ENCODE measurements around the gene C16orf87.
"Not testable (repeated sequence)": the region's sequence is repeated elsewhere in the genome, so short reads cannot be mapped to it uniquely, and the experiment has no call there.

C16orf87 gene

DNA sequence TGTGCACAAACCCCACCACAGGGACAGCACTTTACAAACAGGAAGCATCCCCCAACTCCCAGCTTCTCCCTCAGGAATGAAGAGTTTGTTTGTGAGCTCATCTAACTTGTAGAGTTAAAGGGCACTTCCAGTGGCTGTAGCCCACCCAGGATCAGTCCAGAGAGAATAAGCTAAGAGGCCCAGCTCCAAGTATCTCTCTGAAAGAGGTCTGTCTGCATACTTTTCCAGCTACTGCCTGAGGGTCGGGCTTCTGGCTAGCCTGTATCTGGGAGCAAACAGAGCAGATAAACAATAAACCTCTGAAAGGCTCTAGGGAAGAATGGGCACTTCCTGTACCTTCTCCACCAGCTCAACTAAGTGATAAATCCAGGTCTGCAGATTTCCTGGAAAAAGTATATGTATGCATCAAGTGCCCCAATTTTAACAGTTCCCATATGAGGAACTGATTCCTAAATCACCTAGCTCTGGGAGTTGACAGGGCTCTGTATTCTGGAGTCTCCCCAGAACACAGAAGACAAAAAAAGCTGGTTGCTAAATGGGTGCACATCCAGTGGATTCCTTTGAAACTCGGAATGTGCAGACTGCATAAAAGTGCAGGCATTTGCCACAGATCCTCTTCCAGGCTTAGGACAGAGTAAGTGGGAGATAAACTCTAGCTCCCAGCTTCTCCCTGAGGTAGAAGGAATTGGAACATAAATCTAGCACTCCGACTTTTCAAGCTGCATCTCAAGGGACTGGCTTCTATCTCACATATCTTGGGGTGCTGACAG is 45.7 kb downstream of the C16orf87 start:
- H3K9ac ChIP-seq (ENCODE audit: low read length) = no peak overlapping the region

DNA sequence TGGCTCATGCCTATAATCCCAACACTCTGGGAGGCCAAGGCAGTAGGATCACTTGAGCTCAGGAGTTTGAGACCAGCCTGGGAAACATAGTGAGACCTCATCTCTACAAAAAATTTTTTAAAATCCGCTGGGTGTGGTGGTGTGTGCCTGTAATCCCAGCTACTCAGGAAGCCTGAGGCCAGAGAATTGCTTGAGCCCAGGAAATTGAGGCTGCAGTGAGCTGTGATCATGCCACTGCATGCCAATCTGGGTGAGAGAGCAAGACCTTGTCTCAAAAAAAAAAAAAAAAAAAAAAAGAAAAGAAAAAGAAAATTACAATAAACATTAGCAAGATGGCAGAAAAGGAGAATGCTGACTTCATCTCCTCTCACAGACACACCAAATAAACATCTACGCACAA is 46.4 kb downstream of the C16orf87 start:
- H3K9me3 ChIP-seq (ENCODE audit: insufficient read depth, low read length); H3K4me2 ChIP-seq (ENCODE audit: low read length); H3K27me3 ChIP-seq (ENCODE audit: low read depth, low read length): not testable (repeated sequence)

More for the DNA sequence above, 45.7 kb downstream of the C16orf87 start:
- H3K9me3 ChIP-seq (ENCODE audit: insufficient read depth, low read length) = peaks cover 9% of the 10 kb centered on the region
- H4K20me1 ChIP-seq (ENCODE audit: insufficient read depth, low read length) = no peaks in the 10 kb centered on the region
- H3K4me2 ChIP-seq (ENCODE audit: low read length) = no peak overlapping the region
- 0 out of 2 replicates have a peak, but pooled peaks cover 3% of the 10 kb centered on the region for H3K27me3 ChIP-seq (ENCODE audit: low read depth, low read length)
- H3K4me1 ChIP-seq (ENCODE audit: low read length) = peaks cover 33% of the 10 kb centered on the region
- no peak overlapping the region for H3K27ac ChIP-seq (ENCODE audit: low read length)
- H3K36me3 ChIP-seq (replicated peaks; ENCODE audit: low read depth, low read length) = peaks cover 9% of the 10 kb centered on the region
- TF ChIP-seq EZH2phosphoT487 (IDR thresholded peaks at IDR 0.05; ENCODE audit: low read depth) = no peak
- TF ChIP-seq, protein P1, sequence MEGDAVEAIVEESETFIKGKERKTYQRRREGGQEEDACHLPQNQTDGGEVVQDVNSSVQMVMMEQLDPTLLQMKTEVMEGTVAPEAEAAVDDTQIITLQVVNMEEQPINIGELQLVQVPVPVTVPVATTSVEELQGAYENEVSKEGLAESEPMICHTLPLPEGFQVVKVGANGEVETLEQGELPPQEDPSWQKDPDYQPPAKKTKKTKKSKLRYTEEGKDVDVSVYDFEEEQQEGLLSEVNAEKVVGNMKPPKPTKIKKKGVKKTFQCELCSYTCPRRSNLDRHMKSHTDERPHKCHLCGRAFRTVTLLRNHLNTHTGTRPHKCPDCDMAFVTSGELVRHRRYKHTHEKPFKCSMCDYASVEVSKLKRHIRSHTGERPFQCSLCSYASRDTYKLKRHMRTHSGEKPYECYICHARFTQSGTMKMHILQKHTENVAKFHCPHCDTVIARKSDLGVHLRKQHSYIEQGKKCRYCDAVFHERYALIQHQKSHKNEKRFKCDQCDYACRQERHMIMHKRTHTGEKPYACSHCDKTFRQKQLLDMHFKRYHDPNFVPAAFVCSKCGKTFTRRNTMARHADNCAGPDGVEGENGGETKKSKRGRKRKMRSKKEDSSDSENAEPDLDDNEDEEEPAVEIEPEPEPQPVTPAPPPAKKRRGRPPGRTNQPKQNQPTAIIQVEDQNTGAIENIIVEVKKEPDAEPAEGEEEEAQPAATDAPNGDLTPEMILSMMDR (IDR thresholded peaks at IDR 0.05; ENCODE audit: low read depth, low read length) = no peak
- H2AFZ ChIP-seq (ENCODE audit: low read depth, low read length) = no peak overlapping the region
- no peak overlapping the region for H3K4me3 ChIP-seq (ENCODE audit: low read length)
- no peaks in the 10 kb centered on the region for H3K79me2 ChIP-seq (ENCODE audit: low read length)

DNA sequence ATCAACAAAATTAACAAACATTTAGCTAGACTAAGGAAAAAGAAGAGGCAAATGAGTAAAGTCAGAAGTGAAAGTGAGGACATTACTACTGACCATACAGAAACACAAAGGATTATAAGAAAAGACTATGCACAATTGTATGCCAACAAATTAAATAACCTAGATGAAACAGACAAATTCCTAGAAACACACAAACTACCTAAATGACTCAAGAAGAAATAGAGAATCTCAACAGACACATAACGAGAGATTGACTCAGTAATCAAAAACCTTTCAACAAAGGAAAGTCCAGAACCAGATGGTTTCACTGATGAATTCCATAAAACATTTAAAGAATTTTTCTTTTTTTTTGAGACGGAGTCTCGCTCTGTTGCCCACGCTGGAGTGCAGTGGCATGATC is 47.2 kb downstream of the C16orf87 start:
- H3K9ac ChIP-seq (ENCODE audit: low read length) = no peak overlapping the region
- H3K4me1 ChIP-seq (ENCODE audit: low read length) = peaks cover 23% of the 10 kb centered on the region
- TF ChIP-seq EZH2phosphoT487 (IDR thresholded peaks at IDR 0.05; ENCODE audit: low read depth) = no peak
- TF ChIP-seq, protein P1 (IDR thresholded peaks at IDR 0.05; ENCODE audit: low read depth, low read length) = no peak
- 0 out of 2 replicates have a peak, but pooled peaks cover 3% of the 10 kb centered on the region for H3K27me3 ChIP-seq (ENCODE audit: low read depth, low read length)
- H4K20me1 ChIP-seq (ENCODE audit: insufficient read depth, low read length) = no peaks in the 10 kb centered on the region
- no peaks in the 10 kb centered on the region for H3K79me2 ChIP-seq (ENCODE audit: low read length)
- H3K4me3 ChIP-seq (ENCODE audit: low read length) = no peak overlapping the region
- peaks cover 9% of the 10 kb centered on the region for H3K36me3 ChIP-seq (replicated peaks; ENCODE audit: low read depth, low read length)
- no peak overlapping the region for H3K4me2 ChIP-seq (ENCODE audit: low read length)
- H3K9me3 ChIP-seq (ENCODE audit: insufficient read depth, low read length) = peaks cover 9% of the 10 kb centered on the region
- no peak overlapping the region for H2AFZ ChIP-seq (ENCODE audit: low read depth, low read length)
- no peak overlapping the region for H3K27ac ChIP-seq (ENCODE audit: low read length)

More for the DNA sequence above, 46.4 kb downstream of the C16orf87 start:
- H4K20me1 ChIP-seq (ENCODE audit: insufficient read depth, low read length); H3K36me3 ChIP-seq (replicated peaks; ENCODE audit: low read depth, low read length); H3K4me3 ChIP-seq (ENCODE audit: low read length); H2AFZ ChIP-seq (ENCODE audit: low read depth, low read length); H3K27ac ChIP-seq (ENCODE audit: low read length); H3K9ac ChIP-seq (ENCODE audit: low read length); H3K79me2 ChIP-seq (ENCODE audit: low read length): not testable (repeated sequence)
- peaks cover 31% of the 10 kb centered on the region for H3K4me1 ChIP-seq (ENCODE audit: low read length)

DNA sequence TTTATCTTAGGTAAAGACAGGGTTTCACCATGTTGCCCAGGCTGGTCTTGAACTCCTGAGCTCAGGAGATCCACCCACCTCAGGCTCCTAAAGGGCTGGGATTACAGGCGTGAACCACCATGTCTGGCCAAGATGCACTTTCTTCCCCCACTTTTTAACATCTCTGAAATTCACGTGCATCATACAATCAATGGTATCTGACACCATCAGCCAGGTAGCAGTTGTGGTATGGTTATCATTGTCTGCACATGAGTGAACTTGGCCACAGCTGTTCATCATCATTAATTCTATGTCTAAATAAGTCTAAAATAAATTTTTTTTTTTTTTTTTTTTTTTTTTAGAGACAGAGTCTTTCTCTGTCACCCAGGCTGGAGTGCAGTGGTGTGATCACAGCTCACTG is 48.7 kb downstream of the C16orf87 start:
- Histone ChIP-seq H3K27ac (ENCODE audit: low read length) (no peak overlapping the region), H3K79me2 (ENCODE audit: low read length) (no peaks in the 10 kb centered on the region), H3K4me1 (ENCODE audit: low read length) (peaks cover 10% of the 10 kb centered on the region), H3K9me3 (ENCODE audit: insufficient read depth, low read length) (peaks cover 9% of the 10 kb centered on the region), H3K9ac (ENCODE audit: low read length) (no peak overlapping the region), H3K4me2 (ENCODE audit: low read length) (no peak overlapping the region), H3K4me3 (ENCODE audit: low read length) (no peak overlapping the region), H2AFZ (ENCODE audit: low read depth, low read length) (no peak overlapping the region), H3K27me3 (ENCODE audit: low read depth, low read length) (0 out of 2 replicates have a peak, but pooled peaks cover 3% of the 10 kb centered on the region), H3K36me3 (replicated peaks; ENCODE audit: low read depth, low read length) (peaks cover 9% of the 10 kb centered on the region), H4K20me1 (ENCODE audit: insufficient read depth, low read length) (no peaks in the 10 kb centered on the region)
- no peak for TF ChIP-seq EZH2phosphoT487 (IDR thresholded peaks at IDR 0.05; ENCODE audit: low read depth)
- TF ChIP-seq, protein P1 (IDR thresholded peaks at IDR 0.05; ENCODE audit: low read depth, low read length) = no peak
